GM11168 (cell line): ENCODE measurements around the gene BTBD1.
"Not testable (repeated sequence)": the region's sequence is repeated elsewhere in the genome, so short reads cannot be mapped to it uniquely, and the experiment has no call there.

Experiments used
- in situ Hi-C: fragments of 300-500 bp; cut with MboI; formaldehyde crosslinking; loops from one replicate; pipeline ENCODE4 v1.12.0; 2022; ENCODE audit warnings: low sequenced_read_pairs; ENCODE audit not compliant: unreplicated experiment

BTBD1 gene

GRCh38 chr15:83098079-83098478 lies 31.0 kb upstream of the BTBD1 start:
- in situ Hi-C loops: no loop called here

GRCh38 chr15:83094583-83094982 lies 27.5 kb upstream of the BTBD1 start:
- in situ Hi-C loops: no loop called here

GRCh38 chr15:83092309-83092976 lies 25.4 kb upstream of the BTBD1 start:
- in situ Hi-C loops: no loop called here

- in situ Hi-C loops: not testable (repeated sequence)
Measured at GRCh38 chr15:83091965-83092308, 24.9 kb upstream of the BTBD1 start.

GRCh38 chr15:83090465-83090864 lies 23.4 kb upstream of the BTBD1 start:
- in situ Hi-C loops: no loop called here

- in situ Hi-C loops: no loop called here
Measured at GRCh38 chr15:83088876-83089275, 21.8 kb upstream of the BTBD1 start.

GRCh38 chr15:83087576-83087975 lies 20.5 kb upstream of the BTBD1 start:
- in situ Hi-C loops: no loop called here

- in situ Hi-C loops: not testable (repeated sequence)
Measured at GRCh38 chr15:83085864-83086552, 19.0 kb upstream of the BTBD1 start.

GRCh38 chr15:83085461-83085860 lies 18.4 kb upstream of the BTBD1 start:
- in situ Hi-C loops: not testable (repeated sequence)

- in situ Hi-C loops: no loop called here
Measured at GRCh38 chr15:83082730-83083386, 15.8 kb upstream of the BTBD1 start.

GRCh38 chr15:83081256-83082014 lies 14.4 kb upstream of the BTBD1 start:
- in situ Hi-C loops: no loop called here

GRCh38 chr15:83078712-83079111 lies 11.7 kb upstream of the BTBD1 start:
- in situ Hi-C loops: no loop called here

- in situ Hi-C loops: no loop called here
Measured at GRCh38 chr15:83077491-83078230, 10.6 kb upstream of the BTBD1 start.

GRCh38 chr15:83069211-83069642 lies 2.2 kb upstream of the BTBD1 start:
- in situ Hi-C loops: not testable (repeated sequence)

- in situ Hi-C loops: no loop called here
Measured at GRCh38 chr15:83068054-83068453, 1.0 kb upstream of the BTBD1 start.

GRCh38 chr15:83067638-83067962 lies 548 bp upstream of the BTBD1 start:
- in situ Hi-C loops: no loop called here

- in situ Hi-C loops: no loop called here
Measured at GRCh38 chr15:83066034-83066733, 868 bp downstream of the BTBD1 start.

- in situ Hi-C loops: no loop called here
Measured at GRCh38 chr15:83065431-83065830, 1.6 kb downstream of the BTBD1 start.

GRCh38 chr15:83064859-83065258 lies 2.2 kb downstream of the BTBD1 start:
- in situ Hi-C loops: no loop called here

GRCh38 chr15:83063551-83063950 lies 3.5 kb downstream of the BTBD1 start:
- in situ Hi-C loops: no loop called here
